Caco-2 (cell line): Measurements from ENCODE around the gene CLSTN2. TPM values are rescaled to one million over a fixed set of nuclear protein-coding genes. Genes with fewer than 3 reads are reported as not detected.

Source experiments
- BruUV-seq: library from RNA; stranded (reverse); fragments of 400-500 nt; replicated peaks from 2 replicates; lab custom pipeline; 2021; lab: Mats Ljungman, UMichigan
- CTCF ChIA-PET: fragments of 300-600 bp; sonication (Branson Sonifier 250); formaldehyde crosslinking; loops from one replicate; lab custom pipeline; 2022; ENCODE audit warnings: antibody characterized with exemption; lab: Charles Lee
- POLR2A ChIA-PET: fragments of 300-600 bp; sonication (Branson Sonifier 250); formaldehyde crosslinking; loops from one replicate; lab custom pipeline; 2022; ENCODE audit warnings: antibody characterized with exemption; lab: Charles Lee
- DNase-seq, 2 experiments: peaks; one replicate each; pipeline versions ENCODE4 v3.0.0 to v3.0.0-alpha.2; 2020 to 2022
- H3K27me3 ChIP-seq: replicated peaks from 2 replicates; pipeline ENCODE4 v1.6.0; 2011; ENCODE audit warnings: low read length; ENCODE audit not compliant: control insufficient read depth, insufficient read depth
- H3K36me3 ChIP-seq: 2 replicates; pipeline ENCODE4 v1.5.1; 2011; ENCODE audit warnings: low read length; ENCODE audit not compliant: control insufficient read depth, insufficient read depth
- H3K4me1 ChIP-seq: fragments of 250-450 bp; sonication (Bioruptor Pico); 2 replicates; pipeline ENCODE4 v1.5.1; 2020; ENCODE audit warnings: mild to moderate bottlenecking
- H3K4me3 ChIP-seq: 2 replicates; pipeline ENCODE4 v1.5.1; 2011; ENCODE audit warnings: low read depth, mild to moderate bottlenecking, control low read depth, low read length
- H3K9me3 ChIP-seq: fragments of 250-450 bp; sonication (Bioruptor Pico); 2 replicates; pipeline ENCODE4 v1.5.1; 2020; ENCODE audit warnings: mild to moderate bottlenecking, moderate library complexity
- H3K27ac Mint-ChIP-seq: one replicate; pipeline ENCODE4 v1.8.0; 2022; ENCODE audit warnings: mixed read lengths; ENCODE audit not compliant: unreplicated experiment
- H3K27me3 Mint-ChIP-seq: one replicate; pipeline ENCODE4 v1.8.0; 2022; ENCODE audit warnings: mixed read lengths; ENCODE audit not compliant: insufficient read depth, unreplicated experiment
- H3K36me3 Mint-ChIP-seq: one replicate; pipeline ENCODE4 v1.8.0; 2022; ENCODE audit warnings: mild to moderate bottlenecking, mixed read lengths; ENCODE audit not compliant: insufficient read depth, unreplicated experiment
- H3K4me1 Mint-ChIP-seq: one replicate; pipeline ENCODE4 v1.8.0; 2022; ENCODE audit warnings: low read depth, mixed read lengths; ENCODE audit not compliant: unreplicated experiment
- H3K4me3 Mint-ChIP-seq: one replicate; pipeline ENCODE4 v1.8.0; 2022; ENCODE audit warnings: mild to moderate bottlenecking, moderate library complexity, mixed read lengths; ENCODE audit not compliant: unreplicated experiment
- H3K9me3 Mint-ChIP-seq: one replicate; pipeline ENCODE4 v1.8.0; 2022; ENCODE audit warnings: mixed read lengths; ENCODE audit not compliant: unreplicated experiment
- intact Hi-C: fragments of 100-400 bp; cut with micrococcal nuclease; formaldehyde crosslinking; loops from one replicate; pipeline ENCODE4 v1.10.0; 2022; ENCODE audit not compliant: unreplicated experiment
- total RNA-seq: library from RNA; stranded (reverse); gene quantifications from 2 replicates; pipeline ENCODE4 v1.2.3, GENCODE V29; 2022
- TF ChIP-seq, protein P1 (sequence below), 2 experiments: fragments of 200-600 bp in 1 of 2; IDR thresholded peaks; 1 replicate in 1 of 2; 2 replicates in 1 of 2; pipeline versions ENCODE4 v1.5.1 to v1.8.0; 2011 to 2022; ENCODE audit warnings: antibody characterized with exemption in 1 of 2, control low read depth in 1 of 2, inconsistent platforms in 1 of 2, low read depth in 1 of 2, low read length in 1 of 2, mild to moderate bottlenecking in 1 of 2, moderate library complexity in 1 of 2; ENCODE audit not compliant: insufficient read depth in 1 of 2, severe bottlenecking in 1 of 2, unreplicated experiment in 1 of 2

Gene CLSTN2
- total RNA-seq, 1 experiment from 2014 or later: 26.1 TPM

DNA sequence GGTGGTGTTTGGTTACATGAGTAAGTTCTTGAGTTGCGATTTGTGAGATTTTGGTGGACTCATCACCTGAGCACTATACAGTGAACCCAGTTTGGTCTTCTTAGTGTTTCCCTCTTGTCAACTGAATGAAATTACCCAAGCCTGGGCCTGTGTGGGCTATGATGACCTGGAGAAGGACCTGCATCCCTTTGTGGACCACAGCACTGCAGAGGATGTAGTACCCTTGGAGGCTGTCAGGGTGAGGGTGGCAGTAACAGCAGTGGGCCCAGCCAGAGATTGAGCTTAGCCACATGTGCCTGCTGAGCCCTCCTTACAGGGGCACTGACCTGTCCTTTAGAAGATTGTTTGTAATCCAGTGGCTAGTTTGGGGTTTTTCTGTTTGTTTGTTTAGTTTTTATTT, 492.8 kb downstream of the CLSTN2 start:
- BruUV-seq: no TSS peak
- Mint-ChIP-seq H3K4me3 (no peak overlapping the region), H3K36me3 (no peaks in the 10 kb centered on the region), H3K4me1 (peaks cover 21% of the 10 kb centered on the region), H3K9me3 (no peaks in the 10 kb centered on the region), H3K27me3 (no peaks in the 10 kb centered on the region), H3K27ac (no peak overlapping the region)
- no peaks in the 10 kb centered on the region for H3K36me3 ChIP-seq
- H3K27me3 ChIP-seq: no peaks in the 10 kb centered on the region
- CTCF ChIA-PET: no interaction called here
- no peak overlapping the region for H3K4me3 ChIP-seq
- peaks cover 14% of the 10 kb centered on the region for H3K4me1 ChIP-seq
- intact Hi-C loops: no loop called here
- POLR2A ChIA-PET: no interaction called here
- no peak for DNase-seq
- TF ChIP-seq, protein P1, sequence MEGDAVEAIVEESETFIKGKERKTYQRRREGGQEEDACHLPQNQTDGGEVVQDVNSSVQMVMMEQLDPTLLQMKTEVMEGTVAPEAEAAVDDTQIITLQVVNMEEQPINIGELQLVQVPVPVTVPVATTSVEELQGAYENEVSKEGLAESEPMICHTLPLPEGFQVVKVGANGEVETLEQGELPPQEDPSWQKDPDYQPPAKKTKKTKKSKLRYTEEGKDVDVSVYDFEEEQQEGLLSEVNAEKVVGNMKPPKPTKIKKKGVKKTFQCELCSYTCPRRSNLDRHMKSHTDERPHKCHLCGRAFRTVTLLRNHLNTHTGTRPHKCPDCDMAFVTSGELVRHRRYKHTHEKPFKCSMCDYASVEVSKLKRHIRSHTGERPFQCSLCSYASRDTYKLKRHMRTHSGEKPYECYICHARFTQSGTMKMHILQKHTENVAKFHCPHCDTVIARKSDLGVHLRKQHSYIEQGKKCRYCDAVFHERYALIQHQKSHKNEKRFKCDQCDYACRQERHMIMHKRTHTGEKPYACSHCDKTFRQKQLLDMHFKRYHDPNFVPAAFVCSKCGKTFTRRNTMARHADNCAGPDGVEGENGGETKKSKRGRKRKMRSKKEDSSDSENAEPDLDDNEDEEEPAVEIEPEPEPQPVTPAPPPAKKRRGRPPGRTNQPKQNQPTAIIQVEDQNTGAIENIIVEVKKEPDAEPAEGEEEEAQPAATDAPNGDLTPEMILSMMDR (IDR thresholded peaks at IDR 0.05; ENCODE audit: insufficient read depth in 1 of 2, low read depth in 1 of 2, low read length in 1 of 2, severe bottlenecking in 1 of 2, unreplicated experiment in 1 of 2): no peak
- H3K9me3 ChIP-seq: no peaks in the 10 kb centered on the region

DNA sequence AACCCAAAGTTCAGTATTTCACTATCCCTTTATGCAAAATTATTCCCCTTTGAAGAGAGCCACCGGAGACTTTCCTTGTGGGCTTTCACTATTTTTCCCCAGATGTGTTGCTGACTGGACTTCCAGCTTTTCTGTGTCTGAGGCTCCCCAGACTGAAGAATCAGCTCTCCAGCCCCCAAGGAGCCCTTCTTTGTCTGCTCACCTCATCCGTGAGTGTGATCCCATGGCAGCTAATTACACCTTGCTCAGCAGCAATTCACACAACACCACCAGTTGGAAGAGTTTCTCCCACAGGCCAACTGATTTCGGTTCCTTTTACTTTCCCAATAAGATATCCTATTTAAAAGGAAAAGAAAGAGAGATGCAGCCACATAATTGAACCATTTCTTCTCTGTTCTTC, 493.4 kb downstream of the CLSTN2 start:
- Mint-ChIP-seq H3K4me1 (peaks cover 19% of the 10 kb centered on the region), H3K27me3 (no peaks in the 10 kb centered on the region), H3K9me3 (no peaks in the 10 kb centered on the region), H3K4me3 (no peak overlapping the region), H3K36me3 (no peaks in the 10 kb centered on the region), H3K27ac (no peak overlapping the region)
- TF ChIP-seq, protein P1 (IDR thresholded peaks at IDR 0.05; ENCODE audit: insufficient read depth in 1 of 2, low read depth in 1 of 2, low read length in 1 of 2, severe bottlenecking in 1 of 2, unreplicated experiment in 1 of 2): no peak
- Histone ChIP-seq H3K36me3 (no peaks in the 10 kb centered on the region), H3K4me1 (peaks cover 8% of the 10 kb centered on the region; the same call in 1 of the 2 replicates), H3K4me3 (no peak overlapping the region), H3K9me3 (no peaks in the 10 kb centered on the region), H3K27me3 (no peaks in the 10 kb centered on the region)
- CTCF ChIA-PET: no interaction called here
- DNase-seq: no peak
- BruUV-seq: no TSS peak
- intact Hi-C loops: no loop called here
- POLR2A ChIA-PET: no interaction called here

DNA sequence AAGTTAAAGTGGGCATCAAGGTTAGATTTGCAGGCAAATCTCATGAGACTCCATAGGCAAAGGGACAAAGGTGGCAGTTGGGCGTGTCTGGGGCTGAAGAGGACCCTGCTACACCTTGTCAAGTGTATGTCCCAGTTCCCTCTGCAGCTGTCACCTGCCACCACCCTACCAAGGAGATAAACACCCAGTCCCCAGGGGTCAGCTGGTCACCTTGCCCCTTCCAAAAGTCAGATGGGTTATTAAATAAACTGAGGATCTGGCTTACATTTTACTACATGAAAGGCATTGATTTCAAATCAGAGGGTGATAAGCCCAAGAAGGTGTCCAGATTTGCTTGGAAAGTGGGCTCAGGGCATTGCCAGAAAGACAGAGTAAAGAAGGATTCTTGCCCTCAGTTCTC, 494.8 kb downstream of the CLSTN2 start:
- no peak for DNase-seq
- H3K27ac Mint-ChIP-seq: no peak overlapping the region
- peaks cover 6% of the 10 kb centered on the region; the same call in 1 of the 2 replicates for H3K4me1 ChIP-seq
- no peaks in the 10 kb centered on the region for H3K9me3 Mint-ChIP-seq
- POLR2A ChIA-PET: interaction anchor here (0.6 kb wide), 1 partner anchor 20 kb away, joined by 4 read pairs; no protein-coding TSS in a partner anchor
- no peaks in the 10 kb centered on the region for H3K36me3 Mint-ChIP-seq
- BruUV-seq: no TSS peak
- CTCF ChIA-PET: no interaction called here
- no peaks in the 10 kb centered on the region for H3K9me3 ChIP-seq
- TF ChIP-seq, protein P1 (IDR thresholded peaks at IDR 0.05; ENCODE audit: insufficient read depth in 1 of 2, low read depth in 1 of 2, low read length in 1 of 2, severe bottlenecking in 1 of 2, unreplicated experiment in 1 of 2): no peak
- H3K27me3 Mint-ChIP-seq: no peaks in the 10 kb centered on the region
- intact Hi-C loops: no loop called here
- H3K4me1 Mint-ChIP-seq: peaks cover 6% of the 10 kb centered on the region
- H3K4me3 ChIP-seq: no peak overlapping the region
- H3K27me3 ChIP-seq: no peaks in the 10 kb centered on the region
- no peaks in the 10 kb centered on the region for H3K36me3 ChIP-seq
- no peak overlapping the region for H3K4me3 Mint-ChIP-seq
